ENCODE measurements around the gene HMX3.

The HMX3 gene

DNA sequence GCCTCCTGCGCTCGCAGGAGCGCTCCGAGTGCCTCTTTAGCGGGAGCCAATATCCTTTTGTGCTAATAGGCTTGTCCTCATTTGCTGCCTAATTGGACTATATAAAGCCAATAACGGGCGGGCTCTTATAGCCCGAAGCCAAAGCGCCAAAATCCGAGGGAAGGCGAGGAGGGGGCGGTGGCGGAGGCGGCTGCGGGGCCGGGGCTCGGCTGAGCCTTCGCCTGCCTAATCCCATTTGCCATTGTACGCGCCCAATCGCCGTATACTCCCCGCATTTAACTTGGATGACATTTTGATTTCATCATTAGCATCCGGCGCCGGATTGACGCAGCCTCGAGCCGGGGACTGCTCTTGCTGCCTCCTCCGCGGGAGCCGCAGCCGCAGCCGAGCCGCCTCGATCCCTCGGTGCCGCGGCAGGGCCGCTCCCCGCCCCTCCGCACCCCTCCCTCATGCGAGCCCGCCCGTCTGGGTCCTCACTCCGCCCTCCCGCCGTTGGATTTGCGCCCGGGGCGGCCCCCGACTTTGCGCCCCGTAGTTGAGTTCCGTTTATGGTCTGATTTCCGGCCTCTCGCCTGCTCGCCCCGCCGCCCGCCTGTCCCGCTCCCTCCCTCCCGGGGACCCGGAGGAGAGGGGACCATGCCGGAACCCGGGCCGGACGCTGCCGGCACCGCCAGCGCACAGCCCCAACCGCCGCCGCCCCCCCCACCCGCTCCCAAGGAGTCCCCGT, at the start of gene HMX3:
Gene HMX3 (plus strand): TSS at position 556 of the 727 bp plus-strand sequence. CDS start 81 bp downstream, at position 637.
- DNase-seq = no peak

- no peak for DNase-seq
Observed at GRCh38 chr10:123086281-123086680, 49.5 kb upstream of the HMX3 start.

- DNase-seq = no peak
Observed at GRCh38 chr10:123087348-123087747, 48.4 kb upstream of the HMX3 start.

DNA sequence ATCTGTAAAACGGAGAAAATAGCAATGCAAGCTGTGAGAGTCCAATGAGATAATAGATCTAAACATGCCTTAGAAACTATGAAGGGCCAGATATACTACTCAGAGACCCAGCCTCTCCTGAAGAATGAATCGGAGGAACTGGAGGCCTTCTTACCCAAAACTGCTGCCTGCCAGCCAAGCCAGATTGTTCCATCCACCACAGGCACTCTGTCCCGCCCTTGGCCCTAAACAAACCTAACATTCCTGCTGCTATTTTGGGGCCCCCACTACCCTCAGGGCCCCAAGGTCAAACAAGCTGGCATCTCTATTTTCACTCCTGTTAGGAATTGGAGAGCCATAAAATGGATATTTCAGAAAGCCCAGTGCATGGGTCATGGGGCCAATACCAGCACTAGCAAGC, 48.0 kb upstream of the HMX3 start:
- DNase-seq = no peak

DNA sequence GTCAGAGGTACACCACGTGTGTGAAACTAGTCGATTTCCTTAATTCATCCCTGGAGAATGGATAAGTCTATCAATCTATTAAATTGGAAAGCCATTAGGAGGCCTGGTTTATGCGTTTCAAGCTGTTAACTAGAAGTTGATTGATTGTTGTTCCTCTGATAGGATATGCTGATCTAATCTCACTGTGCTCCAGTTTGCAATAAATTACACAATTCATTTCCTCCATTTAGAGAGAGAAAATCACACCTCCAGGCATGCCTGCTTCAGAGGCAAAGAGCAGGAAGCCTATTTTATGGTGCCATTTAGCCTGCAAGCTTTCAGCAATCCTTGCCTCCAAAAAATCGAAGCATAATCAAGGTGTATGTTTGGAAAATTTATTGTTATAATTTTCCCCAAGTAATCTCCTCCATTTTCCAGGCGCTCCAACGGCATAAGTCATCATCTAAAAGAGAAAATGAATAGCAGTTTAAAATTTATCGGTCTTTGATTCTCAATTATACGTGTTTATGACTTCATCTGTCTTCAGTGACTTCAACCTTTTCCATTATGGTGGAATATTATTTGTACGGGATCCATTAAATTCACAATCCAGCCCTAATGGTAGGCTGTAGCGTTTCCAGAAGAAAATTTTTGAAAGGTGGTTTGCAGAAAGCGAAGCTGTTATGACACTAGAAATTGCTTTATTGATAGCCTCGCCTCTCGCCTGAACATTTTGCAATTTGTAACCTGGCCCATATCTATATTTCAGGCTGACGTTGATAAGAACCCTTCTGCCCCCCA, 42.9 kb upstream of the HMX3 start:
- no peak for DNase-seq

- DNase-seq = no peak
Observed at GRCh38 chr10:123093489-123093888, 42.3 kb upstream of the HMX3 start.

- DNase-seq = no peak
Observed at GRCh38 chr10:123096452-123096851, 39.3 kb upstream of the HMX3 start.

GRCh38 chr10:123097039-123097438, 38.7 kb upstream of the HMX3 start:
- no peak for DNase-seq

GRCh38 chr10:123100030-123100762, 35.6 kb upstream of the HMX3 start:
- DNase-seq = no peak

DNA sequence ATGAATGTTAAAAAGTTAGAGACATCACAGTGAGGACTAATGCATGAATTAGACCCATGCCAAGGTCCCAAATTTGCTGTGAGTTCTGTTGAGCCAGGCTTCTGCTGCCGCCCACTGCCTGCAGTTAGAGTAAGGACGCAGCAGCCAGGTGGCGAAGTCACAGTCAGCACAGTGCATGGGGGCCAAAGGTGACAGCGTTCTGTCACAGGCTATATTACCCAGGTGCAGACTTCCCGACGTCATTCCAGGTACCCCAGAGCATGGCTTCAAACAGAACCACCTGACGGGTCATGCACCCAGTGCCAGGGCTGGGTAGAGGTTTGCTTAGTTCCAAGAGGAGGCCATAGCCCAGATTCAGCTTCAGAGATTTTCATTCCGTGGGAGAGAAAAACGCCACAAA, 33.9 kb upstream of the HMX3 start:
- DNase-seq = no peak

GRCh38 chr10:123102673-123103072, 33.1 kb upstream of the HMX3 start:
- DNase-seq = no peak

GRCh38 chr10:123103944-123104343, 31.8 kb upstream of the HMX3 start:
- DNase-seq = no peak

GRCh38 chr10:123109466-123109865, 26.3 kb upstream of the HMX3 start:
- no peak for DNase-seq

GRCh38 chr10:123117644-123118417, 17.9 kb upstream of the HMX3 start:
- no peak for DNase-seq

- no peak for DNase-seq
Observed at GRCh38 chr10:123119081-123119480, 16.7 kb upstream of the HMX3 start.

DNA sequence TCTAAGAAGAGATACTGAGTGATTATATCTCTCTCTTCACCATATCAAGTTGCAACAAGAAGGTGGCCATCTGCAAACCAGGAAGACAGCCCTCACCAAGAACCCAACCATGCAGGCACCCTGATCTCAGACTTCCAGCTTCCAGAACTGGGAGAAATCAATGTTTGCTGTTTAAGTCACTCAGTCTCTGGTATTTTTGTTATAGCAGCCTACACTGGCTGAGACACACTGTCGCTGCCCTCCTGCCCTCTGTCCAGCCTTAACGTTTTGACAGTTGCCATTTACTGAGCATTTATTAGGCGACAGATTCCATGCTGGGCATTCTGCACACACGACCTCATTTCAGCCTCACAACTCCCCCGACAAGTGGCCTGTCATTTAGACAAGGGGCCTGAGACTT, 9.5 kb upstream of the HMX3 start:
- DNase-seq = no peak

DNA sequence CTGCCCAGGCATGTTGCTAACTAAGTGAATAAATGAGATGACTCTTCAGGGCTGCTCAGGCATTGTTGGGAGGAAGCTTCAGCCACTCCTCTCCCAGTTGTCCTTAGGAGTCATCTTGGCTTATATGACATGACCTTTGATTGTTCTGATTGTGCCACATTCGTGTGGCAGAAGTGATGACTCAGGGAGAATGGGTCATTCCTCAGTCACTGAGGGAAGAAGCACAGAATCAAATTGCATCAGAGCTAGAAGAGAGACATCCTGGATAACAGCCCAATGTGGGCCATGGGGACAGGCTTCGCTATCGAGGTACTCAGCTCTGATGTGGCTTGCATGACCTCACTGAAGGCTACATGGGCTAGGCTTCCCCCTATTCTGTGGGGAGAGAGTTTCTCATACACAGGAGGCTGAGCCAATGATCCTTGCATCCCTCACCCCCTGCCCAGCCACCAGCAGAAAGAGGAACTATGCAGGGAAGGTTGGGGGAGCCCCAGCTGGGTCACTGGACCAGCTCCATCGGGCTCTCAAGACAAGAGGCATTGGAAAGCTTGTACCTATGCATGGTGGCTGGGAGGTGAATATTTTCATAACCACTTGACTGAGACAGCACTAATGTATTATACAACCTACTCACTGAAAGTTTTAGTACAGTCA, 6.0 kb upstream of the HMX3 start:
- no peak for DNase-seq

GRCh38 chr10:123132576-123133477, 2.9 kb upstream of the HMX3 start:
- peak in 1 of 2 experiments; percentile 18 for DNase-seq

- DNase-seq = no peak
Observed at GRCh38 chr10:123133541-123134342, 2.0 kb upstream of the HMX3 start.

DNA sequence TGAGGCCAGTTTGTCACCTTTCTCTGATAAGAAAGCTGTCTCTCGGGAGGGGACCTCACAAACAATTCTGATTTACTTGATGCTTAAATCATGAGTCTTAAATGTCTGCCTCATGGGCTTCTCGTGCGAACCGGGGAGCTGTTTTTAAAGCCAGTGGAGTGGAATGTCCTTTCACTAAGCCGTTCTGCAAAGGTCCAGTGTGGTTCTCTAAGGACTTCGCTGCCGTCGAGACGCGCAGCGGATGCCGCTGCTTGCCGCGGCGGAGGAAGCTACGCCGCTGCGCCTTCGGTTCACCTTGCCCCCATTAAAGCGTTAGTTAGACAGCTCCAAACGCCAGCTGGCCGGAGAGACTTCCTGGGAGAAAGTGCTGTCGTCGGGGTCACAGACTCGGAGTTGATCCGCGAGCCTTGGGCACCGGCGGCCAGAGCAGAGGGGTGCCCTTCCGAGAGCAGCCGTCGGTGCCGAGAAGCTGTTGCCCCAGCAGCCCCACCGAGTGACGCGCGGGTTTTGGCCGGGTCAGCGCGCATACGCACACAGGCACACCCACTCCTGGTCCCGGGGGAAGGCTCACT, 1.3 kb upstream of the HMX3 start:
- DNase-seq = no peak

Data from cerebellar nuclear complex (tissue), 1 donor.